CD1c-positive myeloid dendritic cell (primary cell): ENCODE results near the gene TNIK.

Source experiments
- DNase-seq: peaks from one replicate; pipeline ENCODE4 v3.0.0-alpha.2; 2016; ENCODE audit errors: extremely low spot score

TNIK gene

GRCh38 chr3:171090321-171090720 lies 369.9 kb downstream of the TNIK start:
- DNase-seq: no peak

GRCh38 chr3:171088964-171089754 lies 371.0 kb downstream of the TNIK start:
- no peak for DNase-seq

GRCh38 chr3:171088496-171088895 lies 371.7 kb downstream of the TNIK start:
- DNase-seq: no peak

- DNase-seq: no peak
These were observed 373.3 kb downstream of the TNIK start for GRCh38 chr3:171086914-171087313.

GRCh38 chr3:171077261-171077660 lies 382.9 kb downstream of the TNIK start:
- DNase-seq: no peak

GRCh38 chr3:171072432-171072831 lies 387.8 kb downstream of the TNIK start:
- DNase-seq: peak; percentile 22

GRCh38 chr3:171068658-171069057 lies 391.5 kb downstream of the TNIK start:
- no peak for DNase-seq

- no peak for DNase-seq
These were observed 394.0 kb downstream of the TNIK start for GRCh38 chr3:171066206-171066605.

- no peak for DNase-seq
These were observed 394.5 kb downstream of the TNIK start for GRCh38 chr3:171065732-171066131.

- DNase-seq: no peak
These were observed 395.7 kb downstream of the TNIK start for GRCh38 chr3:171064461-171064860.

- no peak for DNase-seq
These were observed 398.5 kb downstream of the TNIK start for GRCh38 chr3:171061749-171062148.

GRCh38 chr3:171059978-171060377 lies 400.2 kb downstream of the TNIK start:
- no peak for DNase-seq

- DNase-seq: no peak
These were observed 401.2 kb downstream of the TNIK start for GRCh38 chr3:171058873-171059603.

GRCh38 chr3:171058058-171058457 lies 402.1 kb downstream of the TNIK start:
- DNase-seq: no peak

GRCh38 chr3:171057072-171057471 lies 403.1 kb downstream of the TNIK start:
- no peak for DNase-seq

- DNase-seq: no peak
These were observed 403.7 kb downstream of the TNIK start for GRCh38 chr3:171056528-171056927.

- no peak for DNase-seq
These were observed 404.6 kb downstream of the TNIK start for GRCh38 chr3:171055336-171056178.

- DNase-seq: no peak
These were observed 405.3 kb downstream of the TNIK start for GRCh38 chr3:171054921-171055320.

- no peak for DNase-seq
These were observed 406.0 kb downstream of the TNIK start for GRCh38 chr3:171054231-171054630.

GRCh38 chr3:171049861-171050444 lies 410.3 kb downstream of the TNIK start:
- DNase-seq: peak; percentile 18

GRCh38 chr3:171046760-171047159 lies 413.4 kb downstream of the TNIK start:
- DNase-seq: no peak
